ENCODE data around the gene TBX1.

TBX1 gene

GRCh38 chr22:19816372-19817119, 56.0 kb downstream of the TBX1 start:
- DNase-seq: no peak
